Upper lobe of right lung (tissue), 1 donor: ENCODE results near the gene ZSCAN16. TPM values are rescaled to one million over a fixed set of nuclear protein-coding genes. Genes with fewer than 3 reads are reported as not detected.

ENCODE experiments used
- ATAC-seq: fragments of 200-7000 bp; cut with Tn5 transposase; one replicate; pipeline ENCODE4 v1.9.1; 2020; ENCODE audit warnings: mild to moderate bottlenecking, moderate library complexity
- DNase-seq: peaks from one replicate; pipeline ENCODE4 v3.0.0-alpha.2; 2020
- H3K27ac ChIP-seq: fragments of 200-600 bp; one replicate; pipeline ENCODE4 v1.8.0; 2022
- H3K27me3 ChIP-seq: fragments of 200-600 bp; one replicate; pipeline ENCODE4 v1.8.0; 2022; ENCODE audit warnings: mild to moderate bottlenecking
- H3K36me3 ChIP-seq: fragments of 200-600 bp; one replicate; pipeline ENCODE4 v1.8.0; 2022
- H3K4me1 ChIP-seq: fragments of 200-600 bp; one replicate; pipeline ENCODE4 v1.8.0; 2022
- H3K4me3 ChIP-seq: fragments of 200-600 bp; one replicate; pipeline ENCODE4 v1.8.0; 2022; ENCODE audit warnings: mild to moderate bottlenecking
- H3K9me3 ChIP-seq: fragments of 200-600 bp; one replicate; pipeline ENCODE4 v1.8.0; 2022
- CTCF ChIP-seq: fragments of 200-600 bp; IDR thresholded peaks from one replicate; pipeline ENCODE4 v1.8.0; 2022; ENCODE audit warnings: antibody characterized with exemption
- intact Hi-C: fragments of 100-400 bp; cut with DNase I; formaldehyde crosslinking; loops from one replicate; pipeline ENCODE4 v1.11.0; 2022
- total RNA-seq: library from RNA; stranded (reverse); fragmentation: NEBNext Ultra II Directional; extraction: Animal tissue kit (Norgen Biotek cat#: 25700); gene quantifications from one replicate; pipeline ENCODE4 v1.2.1, GENCODE V29; 2021
- donor health status: DM: no; HTN: yes; CAD: no; lungs with severe emphysema.

ZSCAN16 gene
- total RNA-seq, 1 donor from 2014 or later, result 5.8 TPM

- no peaks in the 10 kb centered on the region for H3K27me3 ChIP-seq
- DNase-seq (no peak), ATAC-seq (no peak)
- no peaks in the 10 kb centered on the region for H3K9me3 ChIP-seq
- H3K27ac ChIP-seq, result no peak overlapping the region
- no peak for TF ChIP-seq CTCF
- no peaks in the 10 kb centered on the region for H3K4me1 ChIP-seq
- H3K36me3 ChIP-seq, result peaks cover 93% of the 10 kb centered on the region
- no peak overlapping the region for H3K4me3 ChIP-seq
- intact Hi-C loops, result no loop called here
Observed at GRCh38 chr6:28153546-28153945, 29.1 kb downstream of the ZSCAN16 start.

- Histone ChIP-seq H3K27me3 (no peaks in the 10 kb centered on the region), H3K36me3 (peaks cover 85% of the 10 kb centered on the region), H3K9me3 (no peaks in the 10 kb centered on the region), H3K27ac (no peak overlapping the region), H3K4me1 (no peaks in the 10 kb centered on the region), H3K4me3 (no peak overlapping the region)
- TF ChIP-seq CTCF, result no peak
- no peak for ATAC-seq
- intact Hi-C loops, result no loop called here
- no peak for DNase-seq
Observed at GRCh38 chr6:28154357-28154756, 29.9 kb downstream of the ZSCAN16 start.

- H3K36me3 ChIP-seq, result peaks cover 45% of the 10 kb centered on the region
- ATAC-seq (no peak), DNase-seq (no peak)
- no peaks in the 10 kb centered on the region for H3K9me3 ChIP-seq
- H3K4me3 ChIP-seq, result no peak overlapping the region
- no peaks in the 10 kb centered on the region for H3K27me3 ChIP-seq
- intact Hi-C loops, result no loop called here
- H3K27ac ChIP-seq, result no peak overlapping the region
- TF ChIP-seq CTCF, result no peak
- peaks cover 5% of the 10 kb centered on the region for H3K4me1 ChIP-seq
Observed at GRCh38 chr6:28158318-28158717, 33.9 kb downstream of the ZSCAN16 start.

- peaks cover 37% of the 10 kb centered on the region for H3K36me3 ChIP-seq
- no peak overlapping the region for H3K4me3 ChIP-seq
- no peaks in the 10 kb centered on the region for H3K9me3 ChIP-seq
- DNase-seq (no peak), ATAC-seq (no peak)
- intact Hi-C loops, result no loop called here
- H3K27me3 ChIP-seq, result no peaks in the 10 kb centered on the region
- no peak for TF ChIP-seq CTCF
- H3K4me1 ChIP-seq, result peaks cover 5% of the 10 kb centered on the region
- no peak overlapping the region for H3K27ac ChIP-seq
Observed at GRCh38 chr6:28159029-28159607, 34.7 kb downstream of the ZSCAN16 start.

GRCh38 chr6:28160233-28160632 lies 35.8 kb downstream of the ZSCAN16 start:
- intact Hi-C loops, result no loop called here
- H3K4me3 ChIP-seq, result no peak overlapping the region
- no peak for ATAC-seq

More at GRCh38 chr6:28160233-28160632, 35.8 kb downstream of the ZSCAN16 start:
- Histone ChIP-seq H3K9me3 (no peaks in the 10 kb centered on the region), H3K36me3 (peaks cover 26% of the 10 kb centered on the region), H3K27me3 (no peaks in the 10 kb centered on the region), H3K27ac (no peak overlapping the region), H3K4me1 (peaks cover 5% of the 10 kb centered on the region)
- DNase-seq, result no peak
- TF ChIP-seq CTCF, result no peak
